Sigmoid colon (tissue), 4 donors: ENCODE results near the gene ERVFRD-1.

ENCODE experiments used
- CTCF ChIP-seq, 4 experiments: fragments of 450-650 bp in 3 of 4; fragments of 200-600 bp in 1 of 4; IDR thresholded peaks; one replicate each; pipeline ENCODE4 v1.5.1; 2016 to 2019; ENCODE audit warnings: antibody characterized with exemption in 4 of 4, mild to moderate bottlenecking in 3 of 4, moderate library complexity in 2 of 4
- EP300 ChIP-seq, 4 donors: sonication (generic); formaldehyde crosslinking; IDR thresholded peaks; one replicate each; pipeline ENCODE4 v1.6.1; 2017; ENCODE audit warnings: antibody characterized with exemption in 4 of 4
- POLR2A ChIP-seq, 2 donors: fragments of 450-650 bp; IDR thresholded peaks; one replicate each; pipeline ENCODE4 v1.6.1; 2016; ENCODE audit warnings: antibody characterized with exemption in 2 of 2, mild to moderate bottlenecking in 2 of 2, moderate library complexity in 2 of 2
- POLR2AphosphoS5 ChIP-seq, 4 donors: sonication (generic); formaldehyde crosslinking; IDR thresholded peaks; one replicate each; pipeline ENCODE4 v1.6.1; 2017; ENCODE audit warnings: antibody characterized with exemption in 4 of 4

DNA sequence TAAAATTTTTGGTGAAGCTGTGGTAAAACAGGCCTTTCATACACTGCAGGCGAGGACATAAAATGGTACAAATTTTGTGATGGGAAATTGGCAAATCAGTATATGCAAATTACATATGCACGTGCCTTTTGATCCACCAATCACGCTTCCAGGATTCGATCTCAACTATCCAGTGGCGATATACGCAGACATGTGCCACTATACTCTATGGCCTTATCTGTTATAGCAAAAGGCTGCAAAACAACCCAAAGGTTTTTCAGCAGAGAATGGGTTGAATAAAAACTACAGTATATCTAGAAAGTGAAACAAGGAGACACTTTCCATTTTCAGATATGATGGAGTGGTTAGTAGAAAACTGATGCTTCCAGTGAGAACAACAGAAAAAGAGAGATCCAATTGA lies 41.9 kb upstream of the ERVFRD-1 start:
- TF ChIP-seq POLR2A (IDR thresholded peaks at IDR 0.05) (no peak), CTCF (IDR thresholded peaks at IDR 0.05) (no peak), POLR2AphosphoS5 (IDR thresholded peaks at IDR 0.05) (no peak), EP300 (IDR thresholded peaks at IDR 0.05) (no peak)
